HS-27A (cell line): ENCODE measurements around the gene MOSMO.
"Not testable (repeated sequence)": the region's sequence is repeated elsewhere in the genome, so short reads cannot be mapped to it uniquely, and the experiment has no call there.

Experiments used
- DNase-seq: peaks from one replicate; pipeline ENCODE4 v3.0.0-alpha.2; 2012; ENCODE audit warnings: low read depth, missing footprints

The MOSMO gene

DNA sequence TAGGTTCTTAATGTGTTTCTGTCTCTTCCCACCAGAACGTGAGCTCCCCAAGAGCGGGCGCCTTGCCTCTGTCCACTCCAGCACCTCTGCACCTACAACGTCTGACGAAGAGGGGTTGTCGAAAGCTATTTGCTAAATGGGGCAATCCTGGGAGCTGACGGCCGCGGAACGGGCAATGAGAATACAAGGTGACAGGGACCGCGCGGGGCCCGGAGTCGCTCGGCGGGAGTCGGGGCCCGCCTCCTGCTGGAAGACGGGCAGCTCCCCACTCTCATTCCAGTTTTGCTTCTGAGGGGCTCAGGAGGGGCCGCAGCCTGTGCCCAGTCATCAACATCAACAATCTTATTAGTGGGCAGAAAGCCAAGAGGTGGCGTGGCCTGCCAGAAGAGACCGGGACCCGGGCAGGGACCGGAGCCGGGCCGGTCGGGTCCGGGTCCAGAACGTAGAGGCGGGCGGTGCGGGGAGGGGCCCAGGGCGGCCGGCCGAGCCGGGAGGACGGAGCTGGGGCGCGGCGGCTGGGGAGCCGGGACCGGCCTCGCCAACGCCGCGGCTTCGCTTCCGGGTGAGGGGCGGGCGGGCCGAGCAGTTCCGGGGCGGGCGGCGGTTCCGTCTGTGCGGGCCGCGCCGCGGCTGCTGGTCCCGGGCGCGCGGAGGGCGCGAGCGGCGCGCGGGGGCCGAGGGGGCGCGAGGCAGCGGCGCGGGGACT is at the start of gene MOSMO:
TSS of gene MOSMO (plus strand) at position 603 of the 706 bp plus-strand sequence. CDS start 191 bp downstream, outside the sequence.
- peak; percentile 20 for DNase-seq

DNA sequence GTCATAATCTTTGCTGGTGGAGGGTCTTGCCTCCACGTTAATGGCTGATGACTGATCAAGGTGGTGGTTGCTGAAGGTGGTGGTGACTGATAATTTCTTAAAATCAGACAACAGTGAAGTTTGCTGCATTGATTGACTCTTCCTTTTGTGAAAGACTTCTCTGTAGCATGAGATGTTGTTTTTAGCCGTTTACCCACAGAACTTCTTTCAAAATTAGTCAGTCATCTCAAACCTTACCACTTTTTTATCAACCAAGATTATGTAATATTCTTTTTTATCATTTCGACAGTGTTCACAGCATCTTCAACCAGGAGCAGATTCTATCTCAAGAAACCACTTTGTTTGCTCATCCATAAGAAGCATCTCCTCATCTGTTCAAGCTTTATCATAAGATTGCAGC is 48.9 kb upstream of the MOSMO start:
- no peak for DNase-seq

DNA sequence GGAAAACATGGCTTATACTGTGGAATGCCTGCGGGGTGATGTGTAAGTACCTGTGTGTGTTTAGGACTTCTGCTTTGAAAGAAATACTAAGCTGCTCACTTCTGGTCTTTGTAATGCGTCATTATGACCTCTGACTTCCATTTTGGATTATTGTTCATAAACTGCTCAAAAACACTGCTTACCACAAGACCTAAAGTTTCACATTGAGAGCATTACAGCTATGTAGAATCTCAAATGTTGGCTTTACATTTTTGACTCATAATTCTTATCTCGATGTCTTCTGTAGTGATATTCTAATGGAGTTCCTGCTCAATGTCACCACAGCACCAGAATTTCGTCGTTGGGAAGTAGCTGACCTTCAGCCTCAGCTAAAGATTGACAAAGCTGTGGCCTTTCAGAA is 45.4 kb upstream of the MOSMO start:
- no peak for DNase-seq

DNA sequence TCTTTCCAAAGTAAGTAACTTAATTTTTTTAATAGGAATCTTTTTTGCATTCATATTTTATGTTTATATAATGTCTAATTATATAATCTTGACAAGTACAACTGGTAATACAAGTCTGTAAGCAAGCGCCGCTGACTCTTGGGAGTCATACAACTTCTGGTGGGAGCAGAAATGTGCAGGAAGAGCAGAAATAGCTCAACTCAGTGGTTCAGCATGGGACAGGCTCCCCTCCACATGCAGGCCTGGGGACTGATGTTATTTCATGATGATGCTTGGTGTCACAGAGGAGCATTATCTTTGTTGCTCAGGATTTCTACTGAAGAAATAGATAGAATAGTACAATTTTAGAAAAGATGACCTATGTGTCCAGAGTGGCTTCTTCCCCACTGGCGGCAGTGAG is 44.0 kb upstream of the MOSMO start:
- no peak for DNase-seq

DNA sequence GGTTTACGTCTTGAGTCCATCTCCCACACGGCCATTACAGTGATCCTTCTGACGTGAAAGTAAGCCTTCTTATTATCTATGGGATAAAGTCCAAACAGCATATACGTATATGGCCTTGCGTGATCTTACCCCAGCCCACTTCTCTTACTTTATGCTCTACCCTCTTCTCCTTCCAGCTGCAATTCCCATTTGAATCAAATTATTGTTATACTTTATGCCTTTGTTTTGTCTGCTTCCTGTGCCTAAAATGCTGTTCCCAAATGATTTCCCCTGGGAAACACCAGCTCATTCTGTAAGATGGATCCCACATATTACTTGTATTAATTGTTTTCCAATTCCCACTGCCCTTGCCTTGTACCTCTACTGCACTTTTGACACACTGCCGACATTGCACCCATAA is 43.6 kb upstream of the MOSMO start:
- DNase-seq, result no peak

DNA sequence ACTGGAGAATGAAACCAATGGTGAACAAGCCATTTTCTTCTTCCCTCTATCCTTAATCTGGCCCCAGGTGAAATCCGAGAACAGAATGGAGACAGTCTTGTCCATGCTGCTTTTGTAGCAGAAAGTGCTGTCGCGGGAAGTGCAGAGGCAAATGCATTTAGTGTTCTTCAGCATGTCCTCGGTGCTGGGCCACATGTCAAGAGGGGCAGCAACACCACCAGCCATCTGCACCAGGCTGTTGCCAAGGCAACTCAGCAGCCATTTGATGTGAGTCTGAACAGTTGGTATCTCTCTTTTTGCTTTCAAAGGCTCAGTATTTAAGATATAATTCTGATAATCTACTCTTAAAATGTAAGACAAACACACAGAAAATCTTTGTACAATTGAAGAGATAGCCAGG is 36.1 kb upstream of the MOSMO start:
- DNase-seq, result no peak

DNA sequence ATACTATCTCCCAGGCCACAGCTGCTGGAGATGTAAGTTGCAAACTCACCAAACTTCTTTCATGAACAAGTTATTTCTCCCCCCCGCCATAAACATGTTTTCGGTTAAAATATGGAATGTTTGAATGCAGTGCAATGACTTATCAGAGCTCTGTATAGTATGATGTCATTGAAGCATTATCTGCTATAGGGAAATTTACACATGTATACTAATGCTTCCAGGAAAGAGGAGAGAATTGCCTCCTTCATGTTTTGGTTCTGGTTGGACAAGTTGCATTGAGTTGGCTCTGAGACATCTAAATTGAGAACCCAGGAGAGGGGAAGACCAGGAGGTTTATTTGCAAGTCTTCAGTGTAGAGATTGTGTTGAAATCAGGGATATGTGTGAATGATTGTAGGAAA is 34.0 kb upstream of the MOSMO start:
- DNase-seq, result no peak

DNA sequence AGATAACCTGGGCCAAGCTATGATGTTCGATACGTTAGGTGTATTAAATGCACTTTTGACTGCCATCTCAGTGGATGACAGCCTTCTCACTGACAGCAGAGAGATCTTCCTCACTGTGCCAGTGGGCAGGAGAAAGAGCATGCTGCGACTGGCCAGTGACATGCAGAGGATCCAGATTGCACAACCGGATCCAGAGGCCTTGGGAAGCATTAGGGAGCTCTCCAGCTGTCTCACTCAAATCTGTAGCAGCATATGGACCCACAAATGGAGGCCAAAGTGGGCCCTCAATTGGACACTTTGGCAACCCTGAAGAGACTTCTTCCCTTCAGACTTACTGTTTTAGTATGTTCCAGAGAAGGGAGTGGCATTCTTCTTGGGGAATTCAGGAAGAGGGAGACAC is 27.9 kb upstream of the MOSMO start:
- no peak for DNase-seq

DNA sequence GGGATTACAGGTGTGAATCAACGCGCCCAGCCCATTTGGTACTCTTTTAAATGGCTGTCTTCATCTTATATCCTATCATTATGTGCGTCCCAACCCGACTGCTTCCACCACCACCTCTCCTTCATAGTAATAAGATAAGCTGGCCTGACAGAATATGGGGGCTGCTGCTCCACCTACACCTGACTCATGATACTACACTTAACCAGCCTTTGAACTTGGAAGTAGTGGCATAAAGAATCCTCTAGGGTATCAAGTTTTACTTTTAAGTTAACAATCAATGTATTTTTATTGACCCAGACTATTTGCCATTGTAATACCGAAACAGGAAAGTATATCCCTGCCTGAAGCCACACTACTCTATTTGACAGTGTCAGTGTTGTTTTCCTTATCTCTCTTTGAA is 25.8 kb upstream of the MOSMO start:
- DNase-seq, result no peak

DNA sequence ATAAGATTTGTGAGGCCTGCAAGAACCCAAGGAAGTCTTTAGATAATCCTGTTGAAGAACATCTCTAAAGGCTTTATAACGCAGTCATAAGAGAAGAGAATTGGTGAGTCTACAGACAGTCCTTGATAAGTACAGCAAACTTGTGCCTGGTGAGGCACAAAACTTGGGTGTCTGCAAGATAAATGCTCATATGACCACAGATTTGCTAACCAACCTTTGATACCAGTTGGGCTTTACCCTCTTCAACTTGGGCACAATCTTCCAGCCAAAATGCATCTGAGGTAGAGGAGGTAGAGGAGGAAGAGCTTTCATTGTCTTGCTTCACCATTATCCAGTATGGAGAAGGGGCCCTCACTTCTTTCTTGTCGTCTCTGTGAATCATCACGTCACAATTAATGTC is 23.8 kb upstream of the MOSMO start:
- no peak for DNase-seq

DNA sequence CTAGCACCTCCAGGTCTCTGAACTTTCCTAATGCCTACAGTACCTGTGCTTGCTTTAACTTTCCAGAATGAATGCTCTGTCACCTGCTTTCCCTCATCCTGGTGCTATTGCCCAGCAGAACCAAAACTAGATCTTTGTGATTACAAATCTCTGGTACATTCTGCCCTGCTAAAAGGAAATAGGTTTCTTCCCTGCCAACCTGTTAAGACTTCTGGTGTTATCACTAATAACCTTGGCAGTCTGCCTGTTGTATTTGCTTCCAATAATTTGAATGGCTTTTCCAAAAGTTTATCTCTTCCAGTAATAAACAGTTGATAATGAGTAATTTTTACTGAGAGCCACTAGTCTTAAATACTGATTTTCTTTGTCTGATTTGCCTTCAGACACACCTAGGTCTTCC is 22.4 kb upstream of the MOSMO start:
- no peak for DNase-seq

DNA sequence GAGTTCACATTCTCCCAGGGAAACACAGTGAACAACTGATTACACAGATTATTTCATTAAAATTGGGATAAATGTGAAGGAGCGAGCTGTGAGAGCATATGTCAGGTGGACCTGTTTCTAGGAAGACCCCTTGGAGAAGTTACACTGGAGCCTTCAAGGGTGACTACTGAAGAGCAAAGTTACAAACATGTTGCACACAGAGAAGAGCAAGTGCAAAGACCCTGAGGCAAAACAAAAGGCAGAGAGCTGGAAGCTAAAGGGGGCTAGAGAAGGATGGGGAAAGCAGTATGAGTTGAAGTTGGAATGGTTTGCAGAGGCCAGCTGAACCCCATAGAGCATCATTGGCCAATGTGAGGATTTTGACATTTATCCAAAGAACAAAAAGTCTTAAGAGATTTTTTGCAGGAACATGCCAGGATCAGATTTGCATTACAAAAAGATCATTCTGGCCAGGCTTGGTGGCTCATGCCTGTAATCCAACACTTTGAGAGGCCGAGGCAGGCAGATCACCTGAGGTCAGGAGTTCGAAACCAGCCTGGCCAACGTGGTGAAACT is 21.1 kb upstream of the MOSMO start:
- DNase-seq, result no peak

DNA sequence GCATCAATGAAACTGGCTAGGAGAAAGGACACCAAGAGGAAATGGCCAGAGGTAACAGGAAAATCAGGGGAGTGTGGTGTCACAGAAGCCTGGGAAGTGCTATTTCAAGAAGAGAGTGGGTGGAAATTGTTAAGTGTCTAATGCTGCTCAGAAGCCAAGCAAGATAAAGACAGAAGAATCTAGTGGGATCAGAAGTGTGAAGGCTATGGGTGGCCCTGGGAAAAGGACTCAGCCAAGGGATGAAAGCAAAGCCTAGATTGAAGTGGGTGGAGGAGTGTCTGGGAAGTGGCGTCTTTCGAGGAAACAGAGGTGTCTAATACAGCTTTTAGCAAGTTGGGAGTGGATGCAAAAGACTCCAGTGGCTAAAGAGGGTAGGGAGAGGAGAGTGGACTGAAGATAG is 20.4 kb upstream of the MOSMO start:
- no peak for DNase-seq

DNA sequence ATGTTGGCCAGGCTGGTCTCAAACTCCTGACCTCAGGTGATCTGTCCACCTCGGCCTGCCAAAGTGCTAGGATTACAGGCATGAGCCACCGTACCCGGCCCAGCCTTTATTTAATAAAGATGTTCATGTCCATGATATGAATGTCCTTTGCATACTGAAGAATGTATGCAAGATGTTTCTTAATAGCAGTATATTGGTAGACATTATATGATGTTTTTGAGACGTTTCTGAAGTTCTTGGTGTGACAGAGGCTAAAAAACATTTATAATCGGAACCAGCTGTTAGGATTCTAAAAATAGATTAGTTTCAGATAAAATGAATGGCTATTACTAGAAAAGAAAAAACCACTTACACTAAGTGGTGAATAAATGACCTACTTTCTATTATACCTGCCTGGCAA is 18.8 kb upstream of the MOSMO start:
- DNase-seq, result no peak

DNA sequence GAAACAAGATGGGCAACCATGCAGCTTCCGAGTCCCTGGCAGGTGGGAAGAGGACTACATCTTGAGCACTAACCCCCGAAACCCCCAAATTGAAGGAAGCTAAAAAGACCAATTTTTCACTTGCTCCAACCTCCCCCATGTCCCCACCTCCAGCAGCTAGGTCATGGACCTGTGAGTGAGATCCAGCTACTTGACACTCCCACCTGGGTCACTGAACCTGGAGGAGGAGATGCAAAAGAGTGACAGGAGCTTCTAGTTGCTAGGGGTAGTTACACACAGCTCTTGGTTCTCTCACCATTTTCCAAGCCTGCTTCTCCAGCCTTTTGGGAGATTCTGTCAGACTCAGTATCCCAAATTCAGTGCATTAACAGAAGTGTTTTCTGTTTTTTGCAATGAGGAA is 18.2 kb upstream of the MOSMO start:
- DNase-seq, result no peak

DNA sequence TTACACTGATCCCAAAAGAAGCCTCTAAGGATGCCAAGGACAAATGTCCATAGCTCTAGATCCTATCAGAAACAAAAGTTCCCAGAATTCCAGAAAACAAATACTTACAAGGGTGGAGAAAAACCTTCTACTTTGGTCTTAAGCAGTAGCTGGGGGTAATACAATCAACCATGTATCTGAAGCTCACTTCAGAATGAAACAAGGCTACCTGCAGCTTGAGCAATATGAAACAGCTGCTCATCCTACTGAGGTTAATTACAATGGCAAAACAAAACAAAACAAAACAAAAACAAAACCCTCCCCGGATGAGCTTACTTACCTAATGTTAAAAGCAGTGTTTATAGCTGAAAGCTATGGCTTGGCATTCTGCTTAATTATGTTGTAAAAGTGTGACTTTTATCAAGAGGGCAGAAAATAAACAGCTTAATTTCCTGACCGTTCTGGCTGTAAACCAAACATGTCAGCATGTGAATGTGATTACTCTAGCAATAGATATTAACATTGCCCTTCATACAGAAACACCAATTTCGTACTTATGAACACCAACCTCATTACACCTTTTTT is 17.4 kb upstream of the MOSMO start:
- no peak for DNase-seq

DNA sequence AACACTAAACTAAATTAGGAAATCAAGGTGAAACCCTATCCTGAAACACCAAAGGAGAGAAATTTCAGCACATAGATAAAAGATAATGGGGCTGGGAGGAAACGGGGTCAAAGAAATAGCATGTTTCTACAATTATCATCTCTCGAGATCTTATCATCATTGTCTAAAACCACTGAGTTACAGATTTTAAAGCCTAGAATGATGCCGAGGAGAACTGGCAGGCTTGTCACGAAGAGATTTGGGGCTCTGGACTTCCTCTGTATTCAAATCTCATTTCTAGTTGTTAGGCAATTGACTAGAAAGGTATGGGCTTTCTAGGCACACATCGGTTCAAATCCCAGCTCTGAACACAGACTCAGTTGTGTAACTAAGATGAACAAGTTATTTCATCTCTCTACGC is 16.3 kb upstream of the MOSMO start:
- no peak for DNase-seq

DNA sequence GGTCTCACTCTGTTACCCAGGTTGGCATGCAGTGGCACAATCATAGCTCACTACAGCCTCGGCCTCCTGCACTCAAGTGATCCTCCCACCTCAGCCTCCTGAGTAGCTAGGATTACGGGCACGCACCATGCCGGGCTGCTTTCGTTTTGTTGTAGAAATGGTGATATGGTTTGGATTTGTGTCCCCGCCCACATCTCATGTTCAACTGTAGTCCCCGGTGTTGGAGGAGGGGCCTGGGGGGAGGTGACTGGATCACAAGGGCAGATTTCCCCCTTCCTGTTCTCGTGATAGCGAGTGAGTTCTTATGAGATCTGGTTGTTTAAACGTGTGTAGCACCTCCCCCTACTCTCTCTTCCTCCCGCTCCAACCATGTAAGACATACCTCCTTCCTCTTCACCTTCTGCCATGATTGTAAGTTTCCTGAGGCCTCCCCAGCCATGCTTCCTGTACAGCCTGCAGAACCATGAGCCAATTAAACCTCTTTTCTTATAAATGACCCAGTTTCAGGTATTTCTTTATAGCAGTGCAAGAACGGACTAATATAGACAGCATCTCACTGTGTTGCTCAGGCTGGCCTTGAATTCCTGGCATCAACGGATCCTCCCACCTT is 12.9 kb upstream of the MOSMO start:
- no peak for DNase-seq

DNA sequence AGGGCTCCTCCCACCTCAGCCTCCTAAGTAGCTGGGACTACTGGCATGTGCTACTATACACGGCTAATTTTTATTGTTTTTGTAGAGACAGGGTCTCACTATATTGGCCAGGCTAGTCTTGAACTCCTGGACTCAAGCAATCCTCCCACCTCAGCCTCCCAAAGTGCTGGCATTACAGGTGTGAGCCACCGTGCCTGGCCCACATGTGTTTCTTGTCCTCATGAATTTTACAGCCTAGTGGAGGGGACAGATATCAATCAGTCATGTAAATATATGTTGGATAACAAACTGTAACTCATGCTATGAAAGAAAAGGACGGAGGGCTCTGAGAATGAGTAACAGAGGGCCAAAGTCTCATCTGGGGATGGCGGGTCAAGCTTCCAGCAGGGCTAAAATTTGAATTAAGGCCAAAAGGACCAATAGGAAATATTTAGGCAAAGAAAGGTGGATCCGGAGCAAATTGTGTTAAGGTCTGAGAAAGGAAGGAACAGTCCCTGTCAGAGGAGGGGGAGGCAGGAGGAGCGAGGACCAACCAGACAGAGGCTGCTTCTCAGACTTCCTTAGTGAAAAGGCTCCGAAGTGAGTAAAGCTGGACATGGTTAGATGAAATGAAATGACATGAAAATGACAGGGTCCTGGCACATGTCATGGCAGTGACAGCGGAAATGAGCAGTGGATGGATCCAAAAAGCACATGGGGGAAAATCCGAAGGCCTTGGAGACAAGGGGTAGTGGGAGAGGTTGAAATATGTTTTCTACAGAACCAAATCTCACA is 10.8 kb upstream of the MOSMO start:
- no peak for DNase-seq

DNA sequence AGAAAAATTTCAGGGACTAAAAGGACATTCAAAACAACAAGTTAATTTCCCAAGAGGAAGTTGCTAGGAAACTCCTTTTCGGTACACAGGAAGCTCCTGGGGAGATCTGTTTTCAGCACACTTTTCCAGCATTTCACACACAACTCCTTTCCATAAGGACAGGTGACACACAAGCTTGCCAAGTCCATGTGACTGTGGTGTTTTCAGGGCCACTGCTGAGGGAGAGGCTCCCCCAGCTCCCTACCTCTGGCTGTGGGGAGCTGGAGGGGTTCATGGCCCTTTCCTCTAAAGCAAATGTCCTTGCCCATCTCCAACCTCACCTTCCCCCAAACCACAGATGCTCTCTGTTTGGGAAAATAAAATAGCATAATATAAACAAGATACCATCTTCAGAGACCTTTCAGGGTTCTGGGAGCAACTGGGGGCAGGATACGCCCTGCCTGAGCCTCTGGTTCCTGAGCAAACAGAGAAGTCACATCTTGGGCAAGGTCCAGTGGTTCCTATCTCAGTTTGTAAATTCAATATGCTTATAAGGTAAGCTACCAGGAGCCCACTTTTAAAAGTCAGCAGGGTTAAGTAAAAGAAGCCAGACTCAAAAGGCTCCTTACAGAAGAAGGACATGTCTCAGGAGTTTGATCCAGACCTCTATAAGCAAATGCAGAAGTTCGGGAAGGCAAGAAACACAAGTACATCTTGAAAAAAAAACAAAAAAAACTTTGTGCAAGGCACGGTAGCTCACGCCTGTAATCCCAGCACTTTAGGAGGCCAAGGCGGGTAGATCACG is 10.0 kb upstream of the MOSMO start:
- no peak for DNase-seq

DNA sequence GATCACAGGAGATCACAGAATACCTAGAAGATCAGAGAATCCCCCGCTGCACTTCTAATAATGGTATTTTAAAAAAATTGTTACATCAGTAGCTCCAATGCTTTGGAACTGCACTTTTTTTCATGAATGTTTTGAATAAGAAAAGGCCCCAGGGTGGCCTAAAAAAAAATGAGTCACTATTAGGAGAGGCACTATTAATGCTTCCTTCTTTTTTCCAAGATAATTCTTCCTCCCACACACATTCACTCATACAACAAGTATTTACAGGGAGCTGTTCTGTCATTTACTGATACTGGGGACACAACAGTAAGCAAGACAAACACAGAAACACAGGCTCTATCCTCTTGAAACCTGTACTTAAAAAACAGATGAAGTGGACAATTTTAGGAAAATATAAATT is 6.3 kb upstream of the MOSMO start:
- no peak for DNase-seq

DNA sequence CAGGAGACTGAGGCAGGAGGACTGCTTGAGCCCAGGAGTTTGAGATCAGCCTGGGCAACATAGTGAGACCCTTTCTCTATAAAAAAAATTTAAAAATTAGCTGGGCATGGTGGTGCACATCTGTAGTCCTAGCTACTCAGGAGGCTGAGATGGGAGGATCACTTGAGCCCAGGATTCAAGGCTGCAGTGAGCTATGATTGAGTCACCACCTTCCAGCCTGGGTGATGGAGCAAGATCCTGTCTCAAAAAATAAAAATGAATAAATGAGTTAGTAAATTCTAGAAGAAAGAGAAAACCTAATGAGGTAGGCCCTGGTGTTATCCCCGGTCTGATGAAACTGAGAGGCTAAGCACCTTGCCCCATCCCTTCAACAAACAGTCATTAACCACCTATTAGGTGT is 5.9 kb upstream of the MOSMO start:
- not testable (repeated sequence) for DNase-seq
